Fibroblast of lung (primary cell): Measurements from ENCODE around the gene TMEM35A.

Experiments used
- CTCF ChIP-seq, 2 donors: IDR thresholded peaks in 1 of 2; conservative IDR thresholded peaks in 1 of 2; 1 replicate in 1 of 2; 2 replicates in 1 of 2; pipeline ENCODE4 v1.5.1; 2011 to 2012; ENCODE audit warnings: low read length in 2 of 2, control low read depth in 1 of 2, inconsistent platforms in 1 of 2, low read depth in 1 of 2, mild to moderate bottlenecking in 1 of 2
- EZH2 ChIP-seq: IDR thresholded peaks from 2 replicates; pipeline ENCODE4 v1.5.1; 2012; ENCODE audit warnings: low read length, control low read depth, mild to moderate bottlenecking; ENCODE audit errors: missing control alignments

DNA sequence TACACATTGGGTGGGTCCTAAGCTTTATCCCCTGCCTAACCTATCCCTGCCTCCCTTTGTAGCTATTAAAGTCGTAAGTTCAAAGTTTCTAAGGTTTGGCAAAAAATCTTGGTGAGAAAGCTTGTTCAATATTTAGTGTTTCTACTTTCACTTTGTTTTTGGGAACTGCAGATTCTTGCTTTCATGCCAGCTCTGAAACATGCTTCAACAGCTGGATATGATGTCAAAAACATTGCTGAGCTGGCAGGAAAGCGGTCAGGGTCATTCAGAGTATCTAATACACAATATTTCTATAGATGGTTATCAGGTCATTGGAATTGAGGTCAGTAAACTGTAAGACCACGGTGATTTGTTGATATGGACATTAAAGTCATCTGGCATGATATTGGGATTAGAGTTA lies 39.0 kb downstream of the TMEM35A start:
- no peak for TF ChIP-seq CTCF (conservative IDR thresholded peaks at IDR 0.05 in 1 of 2, IDR thresholded peaks at IDR 0.05 in 1 of 2; ENCODE audit: low read depth in 1 of 2, low read length in 2 of 2)
- no peak for TF ChIP-seq EZH2
